ENCODE data around the gene AMPD1. TPM values are rescaled to one million over a fixed set of nuclear protein-coding genes. Genes with fewer than 3 reads are reported as not detected.

AMPD1 gene
- not detected for total RNA-seq

- Mint-ChIP-seq H3K9me3 (ENCODE audit: insufficient read depth) (no peaks in the 10 kb centered on the region), H3K4me1 (ENCODE audit: low read depth) (no peaks in the 10 kb centered on the region), H3K4me3 (no peak within 1 kb of the TSS), H3K27ac (no peak within 1 kb of the TSS), H3K27me3 (ENCODE audit: low read depth) (peaks cover 9% of the 10 kb centered on the region), H3K36me3 (ENCODE audit: low read depth) (no peaks in the 10 kb centered on the region)
- ATAC-seq, result no peak
- ChIA-PET POLR2A (interaction anchor here (1.1 kb wide), 1 partner anchor 85 kb away, joined by 4 read pairs; the partner anchor contains the start of gene SIKE1), CTCF (interaction anchor here (1.1 to 1.6 kb wide), 2 partner anchors 8 to 348 kb away, joined by 3 to 5 read pairs; no protein-coding TSS in a partner anchor)
- DNase-seq, result no peak
These were observed at the start of gene AMPD1 for GRCh38 chr1:114695430-114696058. Gene AMPD1, minus strand, starts transcription at chr1:114695546. Its CDS starts 75 bp downstream, at chr1:114695471.

- H3K4me1 Mint-ChIP-seq (ENCODE audit: low read depth), result peaks cover 23% of the 10 kb centered on the region
- H3K9me3 Mint-ChIP-seq (ENCODE audit: insufficient read depth), result no peaks in the 10 kb centered on the region
- no peak overlapping the region for H3K27ac Mint-ChIP-seq
- DNase-seq (no peak), ATAC-seq (no peak)
- H3K27me3 Mint-ChIP-seq (ENCODE audit: low read depth), result no peaks in the 10 kb centered on the region
- peaks cover 63% of the 10 kb centered on the region for H3K36me3 Mint-ChIP-seq (ENCODE audit: low read depth)
- ChIA-PET POLR2A (interaction anchor here (0.6 kb wide), 2 partner anchors 37 to 800 kb away, joined by 3 read pairs; no protein-coding TSS in a partner anchor), CTCF (no interaction called here)
- no peak overlapping the region for H3K4me3 Mint-ChIP-seq
These were observed 46.8 kb upstream of the AMPD1 start for GRCh38 chr1:114741963-114742746.

DNA sequence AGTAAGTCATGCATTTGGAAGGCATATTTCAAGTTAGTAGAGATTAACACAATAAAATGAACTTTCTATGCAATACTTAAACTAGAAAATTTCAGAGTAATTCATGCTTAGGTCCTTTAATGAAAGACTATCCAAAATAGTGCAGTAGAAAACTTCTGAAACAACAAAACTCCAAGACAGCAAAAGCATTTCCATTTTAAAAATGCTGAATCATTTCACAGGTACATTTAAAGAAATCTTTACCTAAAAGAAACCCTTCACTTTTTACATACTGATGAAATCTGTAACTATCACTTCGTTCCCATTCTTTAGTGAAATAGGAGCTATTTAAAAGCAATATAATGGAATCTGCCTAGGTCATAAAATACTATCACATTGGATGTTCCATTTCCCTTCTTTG lies 45.0 kb upstream of the AMPD1 start:
- H3K36me3 Mint-ChIP-seq (ENCODE audit: low read depth), result peaks cover 64% of the 10 kb centered on the region
- ChIA-PET CTCF (no interaction called here), POLR2A (no interaction called here)
- H3K4me3 Mint-ChIP-seq, result no peak overlapping the region
- H3K27me3 Mint-ChIP-seq (ENCODE audit: low read depth), result no peaks in the 10 kb centered on the region
- peaks cover 8% of the 10 kb centered on the region for H3K4me1 Mint-ChIP-seq (ENCODE audit: low read depth)
- ATAC-seq (no peak), DNase-seq (no peak)
- H3K9me3 Mint-ChIP-seq (ENCODE audit: insufficient read depth), result no peaks in the 10 kb centered on the region
- no peak overlapping the region for H3K27ac Mint-ChIP-seq

DNA sequence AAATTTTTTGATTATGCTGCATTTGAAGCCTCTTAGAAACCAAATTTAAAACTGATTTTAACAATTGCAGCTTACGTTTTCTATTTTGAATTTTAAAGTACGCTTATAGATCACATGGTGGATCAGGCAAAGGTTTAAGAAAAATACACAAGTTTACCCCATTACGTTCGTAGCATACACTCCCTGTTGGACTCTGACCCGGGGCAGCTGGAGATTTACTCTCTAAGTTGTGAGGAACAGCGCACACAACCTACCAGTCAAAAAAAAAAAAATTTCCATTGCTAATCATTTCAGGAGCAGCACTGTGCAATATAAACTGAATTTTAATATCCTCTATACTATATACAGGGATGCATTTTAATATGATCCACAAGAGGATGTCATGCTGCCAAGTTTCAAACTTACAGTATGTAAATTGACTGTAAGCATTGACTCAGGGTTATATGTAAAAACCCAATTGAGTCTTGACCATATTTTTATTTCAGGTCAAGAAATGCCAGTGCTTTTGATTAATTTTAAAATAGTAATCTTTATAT lies 42.0 kb upstream of the AMPD1 start:
- DNase-seq (no peak), ATAC-seq (no peak)
- Mint-ChIP-seq H3K27me3 (ENCODE audit: low read depth) (no peaks in the 10 kb centered on the region), H3K4me1 (ENCODE audit: low read depth) (peaks cover 7% of the 10 kb centered on the region), H3K9me3 (ENCODE audit: insufficient read depth) (no peaks in the 10 kb centered on the region), H3K27ac (no peak overlapping the region), H3K4me3 (no peak overlapping the region), H3K36me3 (ENCODE audit: low read depth) (peaks cover 66% of the 10 kb centered on the region)
- POLR2A ChIA-PET, result interaction anchor here (1.1 kb wide), 1 partner anchor 12 kb away, joined by 6 read pairs; no protein-coding TSS in a partner anchor
- CTCF ChIA-PET, result interaction anchor here (1.3 kb wide), 1 partner anchor 14 kb away, joined by 3 read pairs; no protein-coding TSS in a partner anchor

DNA sequence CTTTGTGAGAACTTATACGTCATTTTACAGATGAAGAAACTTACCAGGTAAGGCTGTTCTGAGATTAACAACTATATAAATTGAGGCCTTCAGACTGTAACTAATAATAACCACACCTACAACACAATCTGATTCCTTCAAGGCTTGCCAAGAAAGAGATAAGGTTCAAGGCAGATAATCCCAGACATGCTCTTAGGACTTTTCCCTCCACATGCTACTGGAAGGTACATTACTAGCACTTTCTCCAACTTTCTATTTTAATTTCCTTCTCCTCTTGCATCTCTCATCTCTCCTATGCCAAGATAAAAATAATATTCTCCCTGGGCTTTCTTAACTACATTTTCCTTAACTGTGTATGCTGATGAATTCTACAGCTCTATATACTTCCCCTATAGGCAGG lies 40.1 kb upstream of the AMPD1 start:
- H3K9me3 Mint-ChIP-seq (ENCODE audit: insufficient read depth), result no peaks in the 10 kb centered on the region
- no peak overlapping the region for H3K27ac Mint-ChIP-seq
- ATAC-seq (no peak), DNase-seq (no peak)
- H3K27me3 Mint-ChIP-seq (ENCODE audit: low read depth), result no peaks in the 10 kb centered on the region
- H3K4me3 Mint-ChIP-seq, result no peak overlapping the region
- ChIA-PET POLR2A (no interaction called here), CTCF (no interaction called here)
- peaks cover 70% of the 10 kb centered on the region for H3K36me3 Mint-ChIP-seq (ENCODE audit: low read depth)
- peaks cover 2% of the 10 kb centered on the region for H3K4me1 Mint-ChIP-seq (ENCODE audit: low read depth)

GRCh38 chr1:114729782-114730181 lies 34.4 kb upstream of the AMPD1 start:
- peaks cover 69% of the 10 kb centered on the region for H3K36me3 Mint-ChIP-seq (ENCODE audit: low read depth)
- H3K27ac Mint-ChIP-seq, result no peak overlapping the region
- H3K4me1 Mint-ChIP-seq (ENCODE audit: low read depth), result peaks cover 2% of the 10 kb centered on the region
- H3K4me3 Mint-ChIP-seq, result no peak overlapping the region
- ATAC-seq (no peak), DNase-seq (no peak)
- H3K9me3 Mint-ChIP-seq (ENCODE audit: insufficient read depth), result no peaks in the 10 kb centered on the region
- POLR2A ChIA-PET, result no interaction called here
- no peaks in the 10 kb centered on the region for H3K27me3 Mint-ChIP-seq (ENCODE audit: low read depth)
- CTCF ChIA-PET, result no interaction called here

GRCh38 chr1:114728553-114728952 lies 33.2 kb upstream of the AMPD1 start:
- H3K4me3 Mint-ChIP-seq, result no peak overlapping the region
- no peak overlapping the region for H3K27ac Mint-ChIP-seq
- POLR2A ChIA-PET, result interaction anchor here (0.6 kb wide), 1 partner anchor 13 kb away, joined by 3 read pairs; no protein-coding TSS in a partner anchor

DNA sequence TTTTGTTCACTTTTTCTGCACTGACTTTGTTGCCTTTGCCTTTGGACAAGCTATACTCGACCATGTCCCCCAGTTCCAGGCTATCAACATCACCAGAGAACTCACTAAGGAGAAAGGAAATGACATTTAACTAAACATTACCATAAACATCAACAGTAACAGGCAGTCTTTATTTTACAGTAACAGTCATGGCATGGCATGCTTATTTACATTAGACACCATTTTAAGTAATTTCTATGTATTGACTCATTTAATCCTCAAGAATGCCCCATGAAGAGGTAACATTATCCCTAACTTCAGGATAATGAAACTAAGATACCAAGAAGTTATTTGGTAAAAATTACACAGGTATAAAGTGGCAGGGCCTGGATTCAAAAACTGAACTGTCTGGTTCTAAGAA lies 29.9 kb upstream of the AMPD1 start:
- POLR2A ChIA-PET, result no interaction called here
- H3K4me3 Mint-ChIP-seq, result no peak overlapping the region
- CTCF ChIA-PET, result no interaction called here
- H3K27ac Mint-ChIP-seq, result no peak overlapping the region
- peaks cover 4% of the 10 kb centered on the region for H3K4me1 Mint-ChIP-seq (ENCODE audit: low read depth)
- no peaks in the 10 kb centered on the region for H3K27me3 Mint-ChIP-seq (ENCODE audit: low read depth)
- H3K9me3 Mint-ChIP-seq (ENCODE audit: insufficient read depth), result no peaks in the 10 kb centered on the region
- DNase-seq (no peak), ATAC-seq (no peak)
- peaks cover 72% of the 10 kb centered on the region for H3K36me3 Mint-ChIP-seq (ENCODE audit: low read depth)

More at GRCh38 chr1:114728553-114728952, 33.2 kb upstream of the AMPD1 start:
- Mint-ChIP-seq H3K27me3 (ENCODE audit: low read depth) (no peaks in the 10 kb centered on the region), H3K36me3 (ENCODE audit: low read depth) (peaks cover 67% of the 10 kb centered on the region), H3K4me1 (ENCODE audit: low read depth) (peaks cover 4% of the 10 kb centered on the region), H3K9me3 (ENCODE audit: insufficient read depth) (no peaks in the 10 kb centered on the region)
- ATAC-seq, result no peak
- no peak for DNase-seq
- CTCF ChIA-PET, result no interaction called here

DNA sequence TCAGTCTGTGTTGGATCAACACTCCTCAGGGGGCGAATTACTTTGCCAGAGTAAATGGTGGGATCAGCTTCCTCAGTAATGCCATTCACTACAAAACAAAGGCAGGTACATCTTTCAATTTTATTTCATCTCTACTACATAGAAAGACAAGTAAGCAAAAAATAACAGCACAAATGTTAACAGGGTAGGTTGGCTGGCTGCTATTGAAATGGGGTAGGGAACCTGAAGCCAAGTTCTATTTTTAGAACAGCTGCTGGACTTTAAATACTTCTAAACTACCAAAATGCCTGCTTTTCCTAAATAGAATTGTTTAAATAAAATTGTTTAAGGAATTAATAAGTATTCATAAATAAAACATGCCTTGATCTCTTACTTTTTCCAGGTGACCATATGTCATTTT lies 28.6 kb upstream of the AMPD1 start:
- CTCF ChIA-PET, result no interaction called here
- Mint-ChIP-seq H3K4me3 (no peak overlapping the region), H3K27ac (no peak overlapping the region), H3K27me3 (ENCODE audit: low read depth) (no peaks in the 10 kb centered on the region), H3K4me1 (ENCODE audit: low read depth) (peaks cover 4% of the 10 kb centered on the region), H3K9me3 (ENCODE audit: insufficient read depth) (no peaks in the 10 kb centered on the region), H3K36me3 (ENCODE audit: low read depth) (peaks cover 73% of the 10 kb centered on the region)
- POLR2A ChIA-PET, result no interaction called here
- no peak for DNase-seq
- no peak for ATAC-seq

- CTCF ChIA-PET, result no interaction called here
- H3K27ac Mint-ChIP-seq, result no peak overlapping the region
- POLR2A ChIA-PET, result no interaction called here
- H3K27me3 Mint-ChIP-seq (ENCODE audit: low read depth), result no peaks in the 10 kb centered on the region
- DNase-seq (no peak), ATAC-seq (no peak)
- peaks cover 5% of the 10 kb centered on the region for H3K4me1 Mint-ChIP-seq (ENCODE audit: low read depth)
- peaks cover 75% of the 10 kb centered on the region for H3K36me3 Mint-ChIP-seq (ENCODE audit: low read depth)
- no peak overlapping the region for H3K4me3 Mint-ChIP-seq
- no peaks in the 10 kb centered on the region for H3K9me3 Mint-ChIP-seq (ENCODE audit: insufficient read depth)
These were observed 28.1 kb upstream of the AMPD1 start for GRCh38 chr1:114723457-114723856.

GRCh38 chr1:114720492-114720891 lies 25.1 kb upstream of the AMPD1 start:
- Mint-ChIP-seq H3K36me3 (ENCODE audit: low read depth) (peaks cover 73% of the 10 kb centered on the region), H3K27ac (no peak overlapping the region), H3K9me3 (ENCODE audit: insufficient read depth) (no peaks in the 10 kb centered on the region), H3K4me1 (ENCODE audit: low read depth) (peaks cover 19% of the 10 kb centered on the region), H3K27me3 (ENCODE audit: low read depth) (no peaks in the 10 kb centered on the region), H3K4me3 (no peak overlapping the region)
- ChIA-PET CTCF (no interaction called here), POLR2A (no interaction called here)
- no peak for DNase-seq
- ATAC-seq, result no peak

GRCh38 chr1:114719424-114719787 lies 24.1 kb upstream of the AMPD1 start:
- H3K4me1 Mint-ChIP-seq (ENCODE audit: low read depth), result peaks cover 20% of the 10 kb centered on the region
- no peak overlapping the region for H3K27ac Mint-ChIP-seq
- H3K27me3 Mint-ChIP-seq (ENCODE audit: low read depth), result no peaks in the 10 kb centered on the region
- ChIA-PET POLR2A (no interaction called here), CTCF (no interaction called here)
- no peak for DNase-seq
- no peak overlapping the region for H3K4me3 Mint-ChIP-seq
- peaks cover 70% of the 10 kb centered on the region for H3K36me3 Mint-ChIP-seq (ENCODE audit: low read depth)
- ATAC-seq, result no peak
- no peaks in the 10 kb centered on the region for H3K9me3 Mint-ChIP-seq (ENCODE audit: insufficient read depth)
